Raji (cell line): ENCODE measurements around the gene CRP.

ENCODE experiments used
- POLR2A ChIP-seq: IDR thresholded peaks from 2 replicates; pipeline ENCODE4 v1.6.1; 2011; ENCODE audit warnings: low read depth, low read length, control low read depth; ENCODE audit not compliant: insufficient read depth

The CRP gene

GRCh38 chr1:159705904-159706256 is 8.5 kb downstream of the CRP start:
- no peak for TF ChIP-seq POLR2A

- no peak for TF ChIP-seq POLR2A
Measured at GRCh38 chr1:159705251-159705903, 9.0 kb downstream of the CRP start.

GRCh38 chr1:159704481-159704880 is 9.9 kb downstream of the CRP start:
- no peak for TF ChIP-seq POLR2A

- TF ChIP-seq POLR2A, result no peak
Measured at GRCh38 chr1:159700312-159700711, 14.1 kb downstream of the CRP start.

GRCh38 chr1:159699653-159700052 is 14.7 kb downstream of the CRP start:
- no peak for TF ChIP-seq POLR2A

GRCh38 chr1:159699246-159699645 is 15.1 kb downstream of the CRP start:
- TF ChIP-seq POLR2A, result no peak

GRCh38 chr1:159687511-159687910 is 26.9 kb downstream of the CRP start:
- no peak for TF ChIP-seq POLR2A

GRCh38 chr1:159686599-159687299 is 27.6 kb downstream of the CRP start:
- TF ChIP-seq POLR2A, result no peak

GRCh38 chr1:159678939-159679338 is 35.5 kb downstream of the CRP start:
- no peak for TF ChIP-seq POLR2A

- TF ChIP-seq POLR2A, result no peak
Measured at GRCh38 chr1:159675046-159675445, 39.3 kb downstream of the CRP start.

GRCh38 chr1:159669338-159669737 is 45.1 kb downstream of the CRP start:
- TF ChIP-seq POLR2A, result no peak

GRCh38 chr1:159668739-159669138 is 45.6 kb downstream of the CRP start:
- TF ChIP-seq POLR2A, result no peak

- no peak for TF ChIP-seq POLR2A
Measured at GRCh38 chr1:159664247-159664646, 50.1 kb downstream of the CRP start.

- no peak for TF ChIP-seq POLR2A
Measured at GRCh38 chr1:159663552-159663951, 50.8 kb downstream of the CRP start.
